IMR-90 (cell line): ENCODE results near the gene RFTN2. TPM values are rescaled to one million over a fixed set of nuclear protein-coding genes. Genes with fewer than 3 reads are reported as not detected.

ENCODE experiments used
- ATAC-seq: fragments of 200-7000 bp; cut with Tn5 transposase; 2 replicates; pipeline ENCODE4 v1.9.1; 2020; ENCODE audit warnings: low read depth, mild to moderate bottlenecking, moderate library complexity
- BruUV-seq: library from RNA; stranded (reverse); fragments of 400-500 nt; replicated peaks from 2 replicates; lab custom pipeline; 2021; lab: Mats Ljungman, UMichigan
- CTCF ChIA-PET: fragments of 300-600 bp; formaldehyde crosslinking; extraction: SDS; loops from one replicate; lab custom pipeline; 2021; ENCODE audit warnings: antibody characterized with exemption; lab: Yijun Ruan, JAX
- POLR2A ChIA-PET: fragments of 300-600 bp; sonication (Branson Sonifier 250); formaldehyde crosslinking; loops from one replicate; lab custom pipeline; 2022; ENCODE audit warnings: antibody characterized with exemption; ENCODE audit not compliant: unreplicated experiment; lab: Charles Lee
- DNase-seq: peaks from one replicate; pipeline ENCODE4 v3.0.0; 2013
- H2AFZ ChIP-seq: replicated peaks from 2 replicates; pipeline ENCODE3; 2013; ENCODE audit warnings: low read length, mild to moderate bottlenecking; ENCODE audit not compliant: poor library complexity
- H2AK5ac ChIP-seq: 2 replicates; pipeline ENCODE4 v1.6.1; 2013; ENCODE audit warnings: low read depth, low read length, inconsistent platforms
- H2AK9ac ChIP-seq: replicated peaks from 2 replicates; pipeline ENCODE3; 2013; ENCODE audit warnings: mild to moderate bottlenecking, low read depth, low read length, moderate library complexity; ENCODE audit not compliant: poor library complexity
- H2BK120ac ChIP-seq: 2 replicates; pipeline ENCODE4 v1.6.1; 2013; ENCODE audit warnings: low read depth, low read length, inconsistent platforms
- H2BK15ac ChIP-seq: 3 replicates; pipeline ENCODE4 v1.6.1; 2013; ENCODE audit warnings: low read depth, low read length, inconsistent platforms
- H2BK20ac ChIP-seq: 2 replicates; pipeline ENCODE4 v1.6.1; 2013; ENCODE audit warnings: low read depth, mild to moderate bottlenecking, inconsistent platforms, low read length, moderate library complexity
- H2BK5ac ChIP-seq: 2 replicates; pipeline ENCODE4 v1.6.1; 2013; ENCODE audit warnings: mild to moderate bottlenecking, low read depth, low read length, inconsistent platforms; ENCODE audit not compliant: poor library complexity, severe bottlenecking
- H3K14ac ChIP-seq: replicated peaks from 2 replicates; pipeline ENCODE4 v1.6.1; 2013; ENCODE audit warnings: low read depth, low read length, inconsistent platforms
- H3K18ac ChIP-seq: 2 replicates; pipeline ENCODE4 v1.6.1; 2013; ENCODE audit warnings: low read depth, low read length, control low read depth
- H3K23ac ChIP-seq: 2 replicates; pipeline ENCODE4 v1.6.1; 2013; ENCODE audit warnings: low read depth, low read length, inconsistent platforms
- H3K27ac ChIP-seq: 2 replicates; pipeline ENCODE4 v1.5.1; 2013; ENCODE audit warnings: mild to moderate bottlenecking, control low read depth, low read length; ENCODE audit not compliant: insufficient read depth
- H3K27me3 ChIP-seq: 2 replicates; pipeline ENCODE4 v1.6.1; 2013; ENCODE audit warnings: low read length; ENCODE audit not compliant: control insufficient read depth, insufficient read depth
- H3K36me3 ChIP-seq: 2 replicates; pipeline ENCODE4 v1.6.1; 2013; ENCODE audit warnings: low read length, mixed read lengths; ENCODE audit not compliant: control insufficient read depth, insufficient read depth
- H3K4ac ChIP-seq: 2 replicates; pipeline ENCODE4 v1.6.1; 2013; ENCODE audit warnings: low read depth, low read length, inconsistent platforms
- H3K4me1 ChIP-seq: 2 replicates; pipeline ENCODE4 v1.6.1; 2013; ENCODE audit warnings: low read length, mixed read lengths; ENCODE audit not compliant: control insufficient read depth, insufficient read depth
- H3K4me2 ChIP-seq: 2 replicates; pipeline ENCODE4 v1.6.1; 2013; ENCODE audit warnings: low read depth, mild to moderate bottlenecking, control low read depth, low read length, moderate library complexity
- H3K4me3 ChIP-seq: 2 replicates; pipeline ENCODE4 v1.5.1; 2013; ENCODE audit warnings: low read depth, mild to moderate bottlenecking, control low read depth, low read length, moderate library complexity; ENCODE audit not compliant: insufficient read depth
- H3K56ac ChIP-seq: 2 replicates; pipeline ENCODE4 v1.6.1; 2013; ENCODE audit warnings: low read length, inconsistent platforms; ENCODE audit not compliant: insufficient read depth; ENCODE audit errors: extremely low read depth
- H3K79me1 ChIP-seq, 2 experiments: 2 replicates each; pipeline ENCODE4 v1.6.1; 2013; ENCODE audit warnings: low read length in 2 of 2, inconsistent platforms in 1 of 2, low read depth in 1 of 2
- H3K9ac ChIP-seq: 2 replicates; pipeline ENCODE4 v1.6.1; 2013; ENCODE audit warnings: low read depth, low read length, control low read depth
- H3K9me1 ChIP-seq: 2 replicates; pipeline ENCODE4 v1.6.1; 2013; ENCODE audit warnings: low read length, inconsistent platforms; ENCODE audit not compliant: insufficient read depth
- H3K9me3 ChIP-seq: 2 replicates; pipeline ENCODE4 v1.6.1; 2013; ENCODE audit warnings: low read length; ENCODE audit not compliant: control insufficient read depth, insufficient read depth
- H4K20me1 ChIP-seq: 2 replicates; pipeline ENCODE4 v1.6.1; 2013; ENCODE audit warnings: low read length, inconsistent platforms; ENCODE audit not compliant: insufficient read depth
- H4K5ac ChIP-seq: 2 replicates; pipeline ENCODE4 v1.6.1; 2013; ENCODE audit warnings: mild to moderate bottlenecking, low read depth, low read length, control low read depth
- H4K8ac ChIP-seq, 2 experiments: 2 replicates each; pipeline ENCODE4 v1.6.1; 2013; ENCODE audit warnings: low read depth in 2 of 2, low read length in 2 of 2, control low read depth in 1 of 2, inconsistent platforms in 1 of 2
- H4K91ac ChIP-seq: 2 replicates; pipeline ENCODE4 v1.6.1; 2013; ENCODE audit warnings: low read depth, low read length, inconsistent platforms; ENCODE audit not compliant: insufficient read depth
- BHLHE40 ChIP-seq: fragments of 150-350 bp; IDR thresholded peaks from 2 replicates; pipeline ENCODE4 v1.6.1; 2016; ENCODE audit warnings: mild to moderate bottlenecking, low read depth, low read length
- CEBPB ChIP-seq: IDR thresholded peaks from 2 replicates; pipeline ENCODE4 v1.6.1; 2012; ENCODE audit warnings: low read depth, low read length, improper control_type of control experiment
- CHD1 ChIP-seq: IDR thresholded peaks from 2 replicates; pipeline ENCODE4 v1.6.1; 2012; ENCODE audit warnings: low read depth, low read length, improper control_type of control experiment
- CTCF ChIP-seq: conservative IDR thresholded peaks from 2 replicates; pipeline ENCODE4 v1.5.1; 2012; ENCODE audit warnings: mild to moderate bottlenecking, low read depth, low read length, improper control_type of control experiment
- ELK1 ChIP-seq: fragments of 150-350 bp; IDR thresholded peaks from 2 replicates; pipeline ENCODE4 v1.6.1; 2016; ENCODE audit warnings: low read depth, mild to moderate bottlenecking, low read length, moderate library complexity, borderline replicate concordance
- FOS ChIP-seq: fragments of 150-350 bp; IDR thresholded peaks from 2 replicates; pipeline ENCODE4 v1.6.1; 2016; ENCODE audit warnings: low read depth, low read length
- MAFK ChIP-seq: IDR thresholded peaks from 2 replicates; pipeline ENCODE4 v1.6.1; 2012; ENCODE audit warnings: low read depth, low read length, improper control_type of control experiment
- MAZ ChIP-seq: IDR thresholded peaks from 2 replicates; pipeline ENCODE4 v1.6.1; 2012; ENCODE audit warnings: low read depth, mild to moderate bottlenecking, low read length, improper control_type of control experiment, moderate library complexity, borderline replicate concordance
- MXI1 ChIP-seq: IDR thresholded peaks from 2 replicates; pipeline ENCODE4 v1.6.1; 2012; ENCODE audit warnings: low read depth, mild to moderate bottlenecking, low read length, moderate library complexity, borderline replicate concordance
- NFE2L2 ChIP-seq: fragments of 150-350 bp; IDR thresholded peaks from 2 replicates; pipeline ENCODE4 v1.6.1; 2016; ENCODE audit warnings: low read depth, mild to moderate bottlenecking, low read length
- POLR2A ChIP-seq: IDR thresholded peaks from 2 replicates; pipeline ENCODE4 v1.6.1; 2012; ENCODE audit warnings: mild to moderate bottlenecking, low read depth, low read length
- RAD21 ChIP-seq: IDR thresholded peaks from 2 replicates; pipeline ENCODE4 v1.6.1; 2012; ENCODE audit warnings: low read length, improper control_type of control experiment
- RCOR1 ChIP-seq: IDR thresholded peaks from 2 replicates; pipeline ENCODE4 v1.6.1; 2012; ENCODE audit warnings: mild to moderate bottlenecking, low read length, improper control_type of control experiment; ENCODE audit not compliant: insufficient replicate concordance
- RFX5 ChIP-seq: IDR thresholded peaks from 2 replicates; pipeline ENCODE4 v1.8.0; 2012; ENCODE audit warnings: low read depth, mild to moderate bottlenecking, low read length, moderate library complexity
- SMC3 ChIP-seq: fragments of 150-350 bp; IDR thresholded peaks from 2 replicates; pipeline ENCODE4 v1.6.1; 2016; ENCODE audit warnings: low read depth, mild to moderate bottlenecking, antibody characterized with exemption, low read length, moderate library complexity
- USF2 ChIP-seq: fragments of 150-350 bp; IDR thresholded peaks from 2 replicates; pipeline ENCODE4 v1.6.1; 2017; ENCODE audit warnings: mild to moderate bottlenecking, antibody characterized with exemption, low read length, low read depth
- WGBS, 2 experiments: methylation state at CpG; one replicate each; pipeline versions ENCODE4 v1.1.5 to v1.1.7; 2013; ENCODE audit warnings: missing lambda C conversion rate in 2 of 2; ENCODE audit not compliant: insufficient read length in 1 of 2; ENCODE audit errors: extremely low coverage in 2 of 2; 5-methylcytosine and 5-hydroxymethylcytosine counted together
- dilution Hi-C: fragments of 300-500 bp; cut with HindIII; formaldehyde crosslinking; loops from one replicate; pipeline ENCODE4 v1.14.3; 2018; ENCODE audit warnings: low sequenced_read_pairs; ENCODE audit not compliant: unreplicated experiment
- in situ Hi-C: fragments of 300-500 bp; cut with MboI; formaldehyde crosslinking; loops from 3 replicates; pipeline ENCODE4 v1.14.3; 2019; ENCODE audit warnings: low sequenced_read_pairs, inconsistent platforms, mixed read lengths
- intact Hi-C: fragments of 100-400 bp; cut with micrococcal nuclease; formaldehyde crosslinking; loops from 2 replicates; pipeline ENCODE4 v1.10.0; 2022
- polyA plus RNA-seq, 3 experiments: library from polyadenylated mRNA; depleted of rRNA; stranded (reverse); fragments of >200 nt; gene quantifications; 2 replicates each; pipeline ENCODE4 v1.2.3, GENCODE V29; 2012; ENCODE audit warnings: low replicate concordance in 1 of 3
- total RNA-seq: library from RNA; depleted of rRNA; stranded (reverse); fragments of >200 nt; gene quantifications from 2 replicates; pipeline ENCODE4 v1.2.3, GENCODE V29; 2012

Gene RFTN2
- total and polyA plus RNA-seq, 2 of the 4 experiments (the other 2 are of a cell fraction): 0.44 to 2.3 TPM

GRCh38 chr2:197597166-197597565 is 78.2 kb downstream of the RFTN2 start:
- no peak overlapping the region for H2BK20ac ChIP-seq
- dilution Hi-C loops: no loop called here
- no peak overlapping the region for H2AK9ac ChIP-seq
- TF ChIP-seq NFE2L2 (no peak), CTCF (no peak), RAD21 (no peak), USF2 (no peak), MAZ (no peak), RFX5 (no peak), SMC3 (no peak), ELK1 (no peak), MXI1 (no peak), FOS (no peak), BHLHE40 (no peak), MAFK (no peak), CHD1 (no peak), POLR2A (no peak), RCOR1 (no peak), CEBPB (no peak)
- no peaks in the 10 kb centered on the region for H3K27me3 ChIP-seq
- no peaks in the 10 kb centered on the region for H3K9me3 ChIP-seq
- H3K27ac ChIP-seq: no peak overlapping the region
- H3K56ac ChIP-seq: no peak overlapping the region
- no peak overlapping the region for H3K4me2 ChIP-seq
- POLR2A ChIA-PET: no interaction called here
- no peak overlapping the region for H4K91ac ChIP-seq
- H2AFZ ChIP-seq: no peak overlapping the region
- no peak overlapping the region for H2BK5ac ChIP-seq
- WGBS, 2 experiments: 86% methylated on average over 2 of the region's 4 CpGs; no CpG with 5 or more reads in 1 of the 2 experiments
- ATAC-seq: no peak
- H4K5ac ChIP-seq: no peak overlapping the region
- no peak overlapping the region for H2BK15ac ChIP-seq
- no peak overlapping the region for H3K4me3 ChIP-seq
- no peak overlapping the region for H3K18ac ChIP-seq
- H3K23ac ChIP-seq: no peak overlapping the region
- H4K20me1 ChIP-seq: no peaks in the 10 kb centered on the region
- H3K79me1 ChIP-seq: no peaks in the 10 kb centered on the region
- no peak overlapping the region for H4K8ac ChIP-seq
- no peak overlapping the region for H3K14ac ChIP-seq
- no peak overlapping the region for H2BK120ac ChIP-seq
- no peaks in the 10 kb centered on the region for H3K36me3 ChIP-seq
- intact Hi-C loops: no loop called here
- no peak for DNase-seq
- H3K9me1 ChIP-seq: no peaks in the 10 kb centered on the region
- H2AK5ac ChIP-seq: no peak overlapping the region
- CTCF ChIA-PET: no interaction called here
- no peak overlapping the region for H3K9ac ChIP-seq
- H3K4ac ChIP-seq: no peak overlapping the region
- in situ Hi-C loops: no loop called here
- BruUV-seq: no TSS peak
- H3K4me1 ChIP-seq: peaks cover 2% of the 10 kb centered on the region; the same call in 1 of the 2 replicates
